Measurements from ENCODE around the gene KHDRBS2.

The KHDRBS2 gene

GRCh38 chr6:62285612-62286469 lies at the start of gene KHDRBS2:
TSS of gene KHDRBS2 (minus strand) at chr6:62286225.
- Histone ChIP-seq H3K79me2 (ENCODE audit: low read length) (no peaks in the 10 kb centered on the region), H2AFZ (ENCODE audit: low read depth, low read length) (peak within 1 kb of the TSS; percentile 82)
- TF ChIP-seq EZH2phosphoT487 (IDR thresholded peaks at IDR 0.05; ENCODE audit: low read depth) (no peak), CTCF (IDR thresholded peaks at IDR 0.05; ENCODE audit: low read depth, low read length) (no peak)

GRCh38 chr6:62328607-62329006 lies 42.6 kb upstream of the KHDRBS2 start:
- Histone ChIP-seq H3K9me3 (ENCODE audit: insufficient read depth, low read length) (no peaks in the 10 kb centered on the region), H4K20me1 (ENCODE audit: insufficient read depth, low read length) (no peaks in the 10 kb centered on the region), H3K4me1 (ENCODE audit: low read length) (peaks cover 10% of the 10 kb centered on the region), H3K79me2 (ENCODE audit: low read length) (no peaks in the 10 kb centered on the region), H3K36me3 (replicated peaks; ENCODE audit: low read depth, low read length) (no peaks in the 10 kb centered on the region), H3K9ac (ENCODE audit: low read length) (no peak overlapping the region), H3K4me3 (ENCODE audit: low read length) (no peak overlapping the region), H3K4me2 (ENCODE audit: low read length) (peak overlapping the region; percentile 9; the same call in 1 of the 2 replicates), H3K27me3 (ENCODE audit: low read depth, low read length) (no peaks in the 10 kb centered on the region), H3K27ac (ENCODE audit: low read length) (no peak overlapping the region), H2AFZ (ENCODE audit: low read depth, low read length) (no peak overlapping the region)
- TF ChIP-seq CTCF (IDR thresholded peaks at IDR 0.05; ENCODE audit: low read depth, low read length): no peak
- no peak for TF ChIP-seq EZH2phosphoT487 (IDR thresholded peaks at IDR 0.05; ENCODE audit: low read depth)

More at GRCh38 chr6:62285612-62286469, at the start of gene KHDRBS2:
- H3K27me3 ChIP-seq (ENCODE audit: low read depth, low read length): no peaks in the 10 kb centered on the region
- H4K20me1 ChIP-seq (ENCODE audit: insufficient read depth, low read length): no peaks in the 10 kb centered on the region
- no peak within 1 kb of the TSS for H3K27ac ChIP-seq (ENCODE audit: low read length)
- H3K4me2 ChIP-seq (ENCODE audit: low read length): peak within 1 kb of the TSS; percentile 71
- H3K36me3 ChIP-seq (replicated peaks; ENCODE audit: low read depth, low read length): no peaks in the 10 kb centered on the region
- H3K4me1 ChIP-seq (ENCODE audit: low read length): no peaks in the 10 kb centered on the region
- H3K9ac ChIP-seq (ENCODE audit: low read length): peak within 1 kb of the TSS; percentile 48
- H3K4me3 ChIP-seq (ENCODE audit: low read length): peak within 1 kb of the TSS; percentile 76
- H3K9me3 ChIP-seq (ENCODE audit: insufficient read depth, low read length): no peaks in the 10 kb centered on the region

- Histone ChIP-seq H3K4me1 (ENCODE audit: low read length) (peaks cover 10% of the 10 kb centered on the region), H3K4me2 (ENCODE audit: low read length) (no peak overlapping the region), H4K20me1 (ENCODE audit: insufficient read depth, low read length) (no peaks in the 10 kb centered on the region), H3K36me3 (replicated peaks; ENCODE audit: low read depth, low read length) (no peaks in the 10 kb centered on the region), H3K27ac (ENCODE audit: low read length) (no peak overlapping the region), H3K27me3 (ENCODE audit: low read depth, low read length) (no peaks in the 10 kb centered on the region), H2AFZ (ENCODE audit: low read depth, low read length) (no peak overlapping the region), H3K4me3 (ENCODE audit: low read length) (no peak overlapping the region), H3K79me2 (ENCODE audit: low read length) (no peaks in the 10 kb centered on the region), H3K9ac (ENCODE audit: low read length) (no peak overlapping the region), H3K9me3 (ENCODE audit: insufficient read depth, low read length) (no peaks in the 10 kb centered on the region)
- TF ChIP-seq EZH2phosphoT487 (IDR thresholded peaks at IDR 0.05; ENCODE audit: low read depth) (no peak), CTCF (IDR thresholded peaks at IDR 0.05; ENCODE audit: low read depth, low read length) (no peak)
Observed at GRCh38 chr6:62324834-62325233, 38.8 kb upstream of the KHDRBS2 start.

GRCh38 chr6:62323818-62324431 lies 37.9 kb upstream of the KHDRBS2 start:
- H4K20me1 ChIP-seq (ENCODE audit: insufficient read depth, low read length): no peaks in the 10 kb centered on the region
- H3K4me3 ChIP-seq (ENCODE audit: low read length): no peak overlapping the region
- no peak overlapping the region for H2AFZ ChIP-seq (ENCODE audit: low read depth, low read length)
- H3K27ac ChIP-seq (ENCODE audit: low read length): no peak overlapping the region
- no peaks in the 10 kb centered on the region for H3K79me2 ChIP-seq (ENCODE audit: low read length)
- no peaks in the 10 kb centered on the region for H3K27me3 ChIP-seq (ENCODE audit: low read depth, low read length)
- no peaks in the 10 kb centered on the region for H3K36me3 ChIP-seq (replicated peaks; ENCODE audit: low read depth, low read length)
- H3K9me3 ChIP-seq (ENCODE audit: insufficient read depth, low read length): no peaks in the 10 kb centered on the region
- TF ChIP-seq EZH2phosphoT487 (IDR thresholded peaks at IDR 0.05; ENCODE audit: low read depth): no peak
- no peak overlapping the region for H3K9ac ChIP-seq (ENCODE audit: low read length)
- H3K4me2 ChIP-seq (ENCODE audit: low read length): no peak overlapping the region
- H3K4me1 ChIP-seq (ENCODE audit: low read length): peaks cover 7% of the 10 kb centered on the region
